ENCODE data around the gene PEDS1.
A peak's percentile ranks its signal among the peaks of the same experiment; 100 is the strongest.

GRCh38 chr20:50190251-50191064, 36.9 kb upstream of the PEDS1 start, which contains the start of gene CEBPB:
- peak; percentile 70 for TF ChIP-seq CTCF (conservative IDR thresholded peaks at IDR 0.05)
- no peak for TF ChIP-seq ZFX (IDR thresholded peaks at IDR 0.05)

All from C4-2B (cell line).